Putamen (tissue), 1 donor: ENCODE results near the gene RBM19.
A peak's percentile ranks its signal among the peaks of the same experiment; 100 is the strongest.

Experiments used
- DNase-seq: peaks from one replicate; pipeline ENCODE4 v3.0.0-alpha.2; 2016; ENCODE audit warnings: low spot score

Gene RBM19

GRCh38 chr12:113880988-113881962 lies 84.8 kb downstream of the RBM19 start:
- DNase-seq = no peak

GRCh38 chr12:113880326-113880725 lies 85.8 kb downstream of the RBM19 start:
- DNase-seq = no peak

GRCh38 chr12:113879658-113880057 lies 86.5 kb downstream of the RBM19 start:
- no peak for DNase-seq

GRCh38 chr12:113877607-113878006 lies 88.5 kb downstream of the RBM19 start:
- DNase-seq = no peak

- no peak for DNase-seq
These were observed 90.0 kb downstream of the RBM19 start for GRCh38 chr12:113876160-113876559.

- DNase-seq = no peak
These were observed 90.4 kb downstream of the RBM19 start for GRCh38 chr12:113875691-113876090.

GRCh38 chr12:113874999-113875561 lies 91.0 kb downstream of the RBM19 start:
- no peak for DNase-seq

GRCh38 chr12:113874326-113874725 lies 91.8 kb downstream of the RBM19 start:
- no peak for DNase-seq

GRCh38 chr12:113873740-113874139 lies 92.4 kb downstream of the RBM19 start:
- no peak for DNase-seq

GRCh38 chr12:113870890-113871289 lies 95.2 kb downstream of the RBM19 start:
- no peak for DNase-seq

- DNase-seq = no peak
These were observed 96.1 kb downstream of the RBM19 start for GRCh38 chr12:113870035-113870434.

- no peak for DNase-seq
These were observed 97.8 kb downstream of the RBM19 start for GRCh38 chr12:113868365-113868764.

- DNase-seq = no peak
These were observed 98.9 kb downstream of the RBM19 start for GRCh38 chr12:113867258-113867657.

- DNase-seq = no peak
These were observed 99.6 kb downstream of the RBM19 start for GRCh38 chr12:113866496-113866895.

GRCh38 chr12:113863455-113863845 lies 102.7 kb downstream of the RBM19 start:
- DNase-seq = peak; percentile 79

- no peak for DNase-seq
These were observed 103.3 kb downstream of the RBM19 start for GRCh38 chr12:113862590-113863454.

- no peak for DNase-seq
These were observed 104.3 kb downstream of the RBM19 start for GRCh38 chr12:113861708-113862312.

GRCh38 chr12:113860950-113861349 lies 105.2 kb downstream of the RBM19 start:
- no peak for DNase-seq

- no peak for DNase-seq
These were observed 105.9 kb downstream of the RBM19 start for GRCh38 chr12:113860059-113860820.

GRCh38 chr12:113858841-113859386 lies 107.2 kb downstream of the RBM19 start:
- no peak for DNase-seq

- no peak for DNase-seq
These were observed 108.8 kb downstream of the RBM19 start for GRCh38 chr12:113857371-113857770.
